ENCODE data around the gene CRKL.

- TF ChIP-seq CTCF (conservative IDR thresholded peaks at IDR 0.05; ENCODE audit: low read depth, low read length) (no peak), EZH2 (IDR thresholded peaks at IDR 0.05; ENCODE audit: borderline replicate concordance, low read depth, low read length, poor library complexity, severe bottlenecking) (no peak)
Observed at GRCh38 chr22:20976291-20976877, 59.2 kb downstream of the CRKL start.

Data from A673 (cell line).